Activated CD8-positive, alpha-beta memory T cell treated with anti-CD3 and anti-CD28 coated beads, Interleukin-2, amount 10 ng/mL, durations not matched to agents 7 days and 5 days (primary cell): Measurements from ENCODE around the gene PARVA. TPM values are rescaled to one million over a fixed set of nuclear protein-coding genes. Genes with fewer than 3 reads are reported as not detected.

ENCODE experiments used
- ATAC-seq: fragments of 150-1000 bp; cut with Tn5 transposase; one replicate; pipeline ENCODE4 v1.10.0; 2021; ENCODE audit warnings: moderate library complexity
- CTCF ChIA-PET: fragments of 350-600 bp; sonication (Branson Sonifier 250); formaldehyde crosslinking; loops from one replicate; lab custom pipeline; 2021; ENCODE audit warnings: antibody characterized with exemption; lab: Charles Lee
- DNase-seq: peaks from one replicate; pipeline ENCODE4 v3.0.0-alpha.2; 2020
- H3K27ac Mint-ChIP-seq: one replicate; pipeline ENCODE4 v1.8.0; 2021; ENCODE audit warnings: mild to moderate bottlenecking, mixed read lengths
- H3K27me3 Mint-ChIP-seq: one replicate; pipeline ENCODE4 v1.8.0; 2021; ENCODE audit warnings: mixed read lengths
- H3K36me3 Mint-ChIP-seq: one replicate; pipeline ENCODE4 v1.8.0; 2021; ENCODE audit warnings: mild to moderate bottlenecking, mixed read lengths
- H3K4me1 Mint-ChIP-seq: one replicate; pipeline ENCODE4 v1.8.0; 2021; ENCODE audit warnings: mixed read lengths
- H3K4me3 Mint-ChIP-seq: one replicate; pipeline ENCODE4 v1.8.0; 2021; ENCODE audit warnings: mild to moderate bottlenecking, moderate library complexity, mixed read lengths
- H3K9me3 Mint-ChIP-seq: one replicate; pipeline ENCODE4 v1.8.0; 2022; ENCODE audit warnings: low read depth, mixed read lengths
- total RNA-seq, 2 experiments: library from RNA; stranded (reverse); gene quantifications; one replicate each; pipeline ENCODE4 v1.2.3, GENCODE V29; 2021

Gene PARVA
- total RNA-seq, 2 experiments from 2014 or later: not detected

GRCh38 chr11:12547953-12548650 lies 170.7 kb downstream of the PARVA start:
- Mint-ChIP-seq H3K4me3 (no peak overlapping the region), H3K9me3 (no peaks in the 10 kb centered on the region), H3K4me1 (no peaks in the 10 kb centered on the region), H3K36me3 (no peaks in the 10 kb centered on the region), H3K27ac (no peak overlapping the region), H3K27me3 (peaks cover 6% of the 10 kb centered on the region)
- CTCF ChIA-PET: interaction anchor here (0.6 kb wide), 1 partner anchor 105 kb away, joined by 3 read pairs; no protein-coding TSS in a partner anchor
- no peak for ATAC-seq
- DNase-seq: no peak

DNA sequence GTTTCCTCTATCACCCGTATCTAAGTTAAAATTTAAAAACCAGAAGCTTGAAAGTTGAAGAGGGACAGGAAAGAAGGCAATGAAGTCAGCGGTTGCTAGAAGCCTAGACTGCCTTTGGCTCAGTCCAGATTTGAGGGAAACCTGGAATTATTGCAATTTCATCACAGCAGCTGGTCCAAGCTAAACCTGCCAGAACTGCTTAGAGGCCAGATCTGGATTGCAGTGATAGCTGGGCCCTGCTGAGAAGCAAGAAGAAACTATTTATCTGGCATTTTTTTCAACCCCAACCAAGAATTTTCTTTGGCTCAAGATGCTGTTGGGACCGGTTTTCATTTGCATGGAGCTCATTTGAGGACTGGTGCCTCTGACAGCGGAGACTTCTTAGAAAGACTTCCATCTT lies 175.3 kb downstream of the PARVA start:
- H3K27ac Mint-ChIP-seq: no peak overlapping the region
- H3K9me3 Mint-ChIP-seq: no peaks in the 10 kb centered on the region
- no peak overlapping the region for H3K4me3 Mint-ChIP-seq
- H3K4me1 Mint-ChIP-seq: no peaks in the 10 kb centered on the region
- ATAC-seq (no peak), DNase-seq (no peak)
- peaks cover 28% of the 10 kb centered on the region for H3K27me3 Mint-ChIP-seq
- no peaks in the 10 kb centered on the region for H3K36me3 Mint-ChIP-seq
- CTCF ChIA-PET: no interaction called here

- Mint-ChIP-seq H3K9me3 (no peaks in the 10 kb centered on the region), H3K27me3 (peaks cover 28% of the 10 kb centered on the region)
Observed at GRCh38 chr11:12554122-12554521, 176.8 kb downstream of the PARVA start.

GRCh38 chr11:12556155-12556554 lies 178.8 kb downstream of the PARVA start:
- Mint-ChIP-seq H3K36me3 (no peaks in the 10 kb centered on the region), H3K27me3 (peaks cover 33% of the 10 kb centered on the region), H3K9me3 (no peaks in the 10 kb centered on the region), H3K4me3 (no peak overlapping the region), H3K4me1 (no peaks in the 10 kb centered on the region), H3K27ac (no peak overlapping the region)
- CTCF ChIA-PET: no interaction called here
- DNase-seq: no peak
- no peak for ATAC-seq

More at GRCh38 chr11:12554122-12554521, 176.8 kb downstream of the PARVA start:
- Mint-ChIP-seq H3K36me3 (no peaks in the 10 kb centered on the region), H3K4me1 (no peaks in the 10 kb centered on the region), H3K27ac (no peak overlapping the region), H3K4me3 (no peak overlapping the region)
- ATAC-seq (no peak), DNase-seq (no peak)
- CTCF ChIA-PET: interaction anchor here (0.7 kb wide), 1 partner anchor 777 kb away, joined by 3 read pairs; no protein-coding TSS in a partner anchor

- CTCF ChIA-PET: no interaction called here
- no peaks in the 10 kb centered on the region for H3K36me3 Mint-ChIP-seq
- DNase-seq: no peak
- H3K27me3 Mint-ChIP-seq: peaks cover 33% of the 10 kb centered on the region
- H3K27ac Mint-ChIP-seq: no peak overlapping the region
- no peak overlapping the region for H3K4me3 Mint-ChIP-seq
- H3K9me3 Mint-ChIP-seq: no peaks in the 10 kb centered on the region
- no peaks in the 10 kb centered on the region for H3K4me1 Mint-ChIP-seq
- no peak for ATAC-seq
Observed at GRCh38 chr11:12556788-12557384, 179.5 kb downstream of the PARVA start.

DNA sequence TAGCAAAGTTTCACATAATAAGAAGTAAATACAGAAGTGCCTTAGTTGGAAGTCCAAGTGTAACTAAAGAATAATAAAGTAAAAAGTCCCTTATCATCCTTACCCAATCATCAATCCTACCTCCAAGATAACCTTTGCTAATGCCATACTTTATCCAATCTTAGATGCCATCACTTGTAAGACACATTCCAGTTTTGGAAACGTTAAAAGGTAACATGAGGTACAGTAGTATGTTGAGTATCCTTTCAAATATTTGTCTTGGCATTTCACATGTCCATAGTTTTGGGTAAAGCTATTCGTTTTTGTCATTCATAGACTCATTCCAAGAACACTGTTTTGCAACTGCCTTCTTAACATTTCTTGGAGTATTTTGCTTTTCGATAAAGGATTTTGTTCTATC lies 181.6 kb downstream of the PARVA start:
- H3K4me1 Mint-ChIP-seq: no peaks in the 10 kb centered on the region
- DNase-seq: no peak

DNA sequence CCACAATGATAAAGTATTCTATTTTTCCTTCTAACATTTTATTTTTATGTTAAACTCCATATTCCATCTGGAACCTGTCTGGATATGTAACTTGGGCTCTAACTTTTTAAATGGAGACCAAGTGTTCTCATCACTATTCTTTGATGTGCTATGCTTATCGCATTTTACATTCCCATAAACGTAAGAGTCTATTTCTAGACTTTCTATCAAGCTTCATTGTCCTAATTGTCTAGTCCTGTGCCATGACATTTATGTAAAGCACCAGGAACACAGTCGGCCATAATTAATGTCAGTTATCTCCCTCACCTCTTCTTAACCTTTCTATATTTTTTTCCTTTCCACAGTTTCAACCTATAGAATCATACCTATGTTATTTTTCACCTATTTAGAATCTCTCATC lies 183.0 kb downstream of the PARVA start:
- Mint-ChIP-seq H3K9me3 (no peaks in the 10 kb centered on the region), H3K4me3 (no peak overlapping the region), H3K27ac (no peak overlapping the region), H3K27me3 (peaks cover 27% of the 10 kb centered on the region), H3K4me1 (no peaks in the 10 kb centered on the region), H3K36me3 (no peaks in the 10 kb centered on the region)
- CTCF ChIA-PET: no interaction called here
- DNase-seq: no peak
- ATAC-seq: no peak

More for the DNA sequence above, 181.6 kb downstream of the PARVA start:
- ATAC-seq: no peak
- Mint-ChIP-seq H3K9me3 (no peaks in the 10 kb centered on the region), H3K4me3 (no peak overlapping the region), H3K27me3 (peaks cover 34% of the 10 kb centered on the region), H3K27ac (no peak overlapping the region), H3K36me3 (no peaks in the 10 kb centered on the region)
- CTCF ChIA-PET: no interaction called here

GRCh38 chr11:12560861-12561260 lies 183.5 kb downstream of the PARVA start:
- CTCF ChIA-PET: no interaction called here
- peaks cover 25% of the 10 kb centered on the region for H3K27me3 Mint-ChIP-seq
- H3K4me1 Mint-ChIP-seq: no peaks in the 10 kb centered on the region
- DNase-seq (no peak), ATAC-seq (no peak)
- H3K9me3 Mint-ChIP-seq: no peaks in the 10 kb centered on the region
- no peak overlapping the region for H3K27ac Mint-ChIP-seq
- H3K36me3 Mint-ChIP-seq: no peaks in the 10 kb centered on the region
- no peak overlapping the region for H3K4me3 Mint-ChIP-seq

DNA sequence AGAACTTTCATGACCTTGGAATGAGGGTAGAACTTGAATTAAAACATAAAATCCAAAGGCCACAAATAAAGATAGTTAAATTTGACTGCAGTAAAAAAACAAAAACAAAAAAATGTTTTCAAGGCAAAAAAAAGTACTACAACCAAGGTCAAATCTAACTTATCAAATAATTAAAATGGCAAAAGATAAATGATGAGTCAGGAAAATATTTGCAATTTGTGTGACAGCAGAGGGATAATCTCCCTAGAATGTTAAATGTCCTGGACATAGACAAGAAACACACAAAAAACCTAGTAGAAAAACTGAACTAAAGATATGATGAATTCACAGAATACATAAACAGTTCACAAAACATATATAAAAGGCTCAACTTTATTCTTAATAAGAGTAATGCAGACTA lies 186.6 kb downstream of the PARVA start:
- no peak overlapping the region for H3K27ac Mint-ChIP-seq
- H3K36me3 Mint-ChIP-seq: no peaks in the 10 kb centered on the region
- peaks cover 30% of the 10 kb centered on the region for H3K27me3 Mint-ChIP-seq
- CTCF ChIA-PET: no interaction called here
- DNase-seq (no peak), ATAC-seq (no peak)
- H3K9me3 Mint-ChIP-seq: no peaks in the 10 kb centered on the region
- no peaks in the 10 kb centered on the region for H3K4me1 Mint-ChIP-seq
- H3K4me3 Mint-ChIP-seq: no peak overlapping the region

GRCh38 chr11:12565406-12565805 lies 188.0 kb downstream of the PARVA start:
- CTCF ChIA-PET: no interaction called here
- Mint-ChIP-seq H3K27ac (no peak overlapping the region), H3K9me3 (no peaks in the 10 kb centered on the region), H3K36me3 (no peaks in the 10 kb centered on the region), H3K4me3 (no peak overlapping the region), H3K4me1 (no peaks in the 10 kb centered on the region), H3K27me3 (peaks cover 29% of the 10 kb centered on the region)
- ATAC-seq (no peak), DNase-seq (no peak)

DNA sequence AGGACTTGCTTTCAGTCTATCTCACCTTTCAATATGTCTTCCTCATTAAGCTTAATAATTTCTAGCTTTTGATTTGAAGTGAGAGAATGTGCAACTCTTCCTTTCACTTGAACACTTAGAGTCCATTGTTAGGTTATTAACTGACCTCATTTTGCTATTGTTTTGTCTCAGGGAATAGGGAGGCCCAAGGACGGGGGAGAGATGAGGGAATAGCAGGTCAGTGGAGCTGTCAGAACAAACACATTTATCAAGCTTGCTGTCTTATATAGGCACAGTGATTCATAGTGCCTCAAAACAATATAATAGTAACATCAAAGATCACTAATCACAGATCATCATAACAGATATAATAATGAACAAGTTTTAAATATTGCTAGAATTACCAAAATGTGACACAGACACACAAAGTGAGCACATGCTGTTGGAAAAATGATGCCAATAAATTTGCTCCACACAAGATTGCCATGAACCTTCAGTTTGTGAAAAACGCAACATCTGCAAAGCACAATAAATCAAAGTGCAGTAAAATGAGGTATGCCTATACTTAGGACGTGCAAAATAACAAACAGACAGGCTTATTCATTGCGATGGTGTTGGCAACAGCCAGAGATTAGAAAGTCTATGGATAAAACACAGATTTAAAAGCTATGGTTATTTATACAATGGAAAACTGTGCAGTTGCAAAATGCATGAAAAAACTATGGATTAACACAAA lies 190.5 kb downstream of the PARVA start:
- H3K27me3 Mint-ChIP-seq: peaks cover 30% of the 10 kb centered on the region
- no peaks in the 10 kb centered on the region for H3K36me3 Mint-ChIP-seq
- H3K4me1 Mint-ChIP-seq: no peaks in the 10 kb centered on the region
- CTCF ChIA-PET: no interaction called here
- no peaks in the 10 kb centered on the region for H3K9me3 Mint-ChIP-seq
- no peak for ATAC-seq
- H3K27ac Mint-ChIP-seq: no peak overlapping the region
- no peak overlapping the region for H3K4me3 Mint-ChIP-seq
- DNase-seq: no peak

DNA sequence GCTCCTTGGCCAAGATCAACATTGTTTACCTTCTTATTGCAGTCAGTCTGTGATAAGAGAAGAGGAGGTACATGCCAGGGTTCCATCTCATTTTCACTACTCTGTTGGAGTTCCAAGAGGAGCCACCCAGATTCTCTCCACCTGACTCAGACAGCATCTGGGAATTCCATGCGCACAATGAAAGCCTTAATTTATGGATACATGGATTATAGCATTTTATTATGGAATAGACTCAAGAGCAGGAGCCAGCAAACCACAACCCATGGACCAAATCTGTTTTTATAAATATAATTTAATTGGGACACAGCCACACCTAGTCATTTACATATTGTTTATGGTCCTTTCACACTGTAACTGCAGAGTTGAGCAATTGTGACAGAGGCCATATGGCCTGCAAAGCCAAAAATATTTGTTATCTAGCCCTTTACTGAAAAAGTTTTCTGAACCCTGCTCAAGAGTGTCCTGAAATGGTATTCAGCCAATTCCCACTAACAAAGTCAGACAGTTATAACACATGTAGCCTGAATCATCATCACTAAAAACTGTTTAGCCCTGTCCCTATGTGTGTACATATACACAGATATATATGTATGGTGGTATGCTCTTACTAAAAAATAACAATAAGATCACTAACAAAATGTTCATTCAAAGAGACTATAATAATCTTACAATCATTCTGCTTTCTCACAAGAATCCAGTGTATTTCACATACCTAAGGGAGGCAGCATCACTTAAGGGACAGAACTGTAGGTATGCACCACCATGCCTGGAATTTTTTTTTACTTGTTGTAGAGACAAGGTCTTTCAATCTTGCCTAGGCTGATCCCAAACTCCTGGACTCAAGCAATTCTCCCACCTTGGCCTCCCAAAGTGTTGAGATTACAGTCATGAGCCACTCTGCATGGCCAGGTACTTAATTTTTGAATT lies 192.4 kb downstream of the PARVA start:
- no peak overlapping the region for H3K4me3 Mint-ChIP-seq
- H3K9me3 Mint-ChIP-seq: no peaks in the 10 kb centered on the region
- CTCF ChIA-PET: no interaction called here
- H3K4me1 Mint-ChIP-seq: no peaks in the 10 kb centered on the region
- ATAC-seq (no peak), DNase-seq (no peak)
- no peaks in the 10 kb centered on the region for H3K36me3 Mint-ChIP-seq
- no peak overlapping the region for H3K27ac Mint-ChIP-seq
- peaks cover 34% of the 10 kb centered on the region for H3K27me3 Mint-ChIP-seq
